ENCODE data around the gene TSSK6. TPM values are rescaled to one million over a fixed set of nuclear protein-coding genes. Genes with fewer than 3 reads are reported as not detected.

TSSK6 gene
- total RNA-seq, 1 donor from 2014 or later: 2.3 TPM

DNA sequence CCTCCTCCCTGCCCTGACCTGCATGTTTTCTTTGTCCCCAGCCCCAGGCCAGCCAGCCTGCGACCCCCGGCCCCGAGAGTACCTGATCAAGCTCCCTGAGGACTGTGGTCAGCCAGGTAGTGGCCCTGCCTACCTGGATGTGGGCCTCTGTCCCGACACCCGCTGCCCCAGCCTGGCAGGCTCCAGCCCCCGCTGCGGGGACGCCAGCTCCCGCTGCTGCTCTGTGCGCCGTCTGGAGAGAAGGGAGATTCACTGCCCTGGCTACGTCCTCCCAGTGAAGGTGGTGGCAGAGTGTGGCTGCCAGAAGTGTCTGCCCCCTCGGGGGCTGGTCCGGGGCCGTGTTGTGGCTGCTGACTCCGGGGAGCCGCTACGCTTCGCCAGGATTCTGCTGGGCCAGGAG is 28.3 kb upstream of the TSSK6 start:
- Mint-ChIP-seq H3K4me1 (ENCODE audit: unreplicated experiment) (peaks cover 3% of the 10 kb centered on the region), H3K4me3 (no peak overlapping the region), H3K27me3 (peaks cover 4% of the 10 kb centered on the region), H3K27ac (no peak overlapping the region), H3K36me3 (no peaks in the 10 kb centered on the region), H3K9me3 (no peaks in the 10 kb centered on the region)
- DNase-seq (ENCODE audit: extremely low spot score, unreplicated experiment): no peak
- TF ChIP-seq CTCF (conservative IDR thresholded peaks at IDR 0.05): no peak

GRCh38 chr19:19543101-19543500 is 27.8 kb upstream of the TSSK6 start:
- Mint-ChIP-seq H3K27ac (no peak overlapping the region), H3K36me3 (no peaks in the 10 kb centered on the region), H3K4me1 (ENCODE audit: unreplicated experiment) (peaks cover 5% of the 10 kb centered on the region), H3K9me3 (no peaks in the 10 kb centered on the region), H3K27me3 (peaks cover 7% of the 10 kb centered on the region), H3K4me3 (no peak overlapping the region)
- no peak for DNase-seq (ENCODE audit: extremely low spot score, unreplicated experiment)
- TF ChIP-seq CTCF (conservative IDR thresholded peaks at IDR 0.05): no peak

DNA sequence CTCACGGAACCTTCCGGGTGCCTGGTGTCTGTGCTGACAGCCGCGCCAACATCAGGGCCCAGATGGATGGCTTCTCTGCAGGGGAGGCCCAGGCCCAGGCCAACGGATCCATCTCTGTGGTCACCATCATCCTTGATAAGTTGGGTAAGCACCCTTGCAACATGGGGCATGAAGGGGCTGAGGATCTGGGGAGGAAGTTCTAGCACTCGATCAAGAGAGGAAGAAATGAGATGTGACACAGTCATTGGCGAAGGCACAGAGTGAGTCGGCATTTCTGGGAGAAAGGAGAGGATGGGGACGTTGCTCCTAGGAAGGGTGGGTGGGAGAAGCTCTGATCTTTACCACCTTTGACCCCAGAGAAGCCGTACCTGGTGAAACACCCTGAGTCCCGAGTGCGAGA is 27.2 kb upstream of the TSSK6 start:
- Mint-ChIP-seq H3K36me3 (no peaks in the 10 kb centered on the region), H3K4me1 (ENCODE audit: unreplicated experiment) (peaks cover 5% of the 10 kb centered on the region), H3K9me3 (no peaks in the 10 kb centered on the region), H3K27me3 (peaks cover 10% of the 10 kb centered on the region), H3K4me3 (no peak overlapping the region), H3K27ac (no peak overlapping the region)
- no peak for DNase-seq (ENCODE audit: extremely low spot score, unreplicated experiment)
- no peak for TF ChIP-seq CTCF (conservative IDR thresholded peaks at IDR 0.05)

DNA sequence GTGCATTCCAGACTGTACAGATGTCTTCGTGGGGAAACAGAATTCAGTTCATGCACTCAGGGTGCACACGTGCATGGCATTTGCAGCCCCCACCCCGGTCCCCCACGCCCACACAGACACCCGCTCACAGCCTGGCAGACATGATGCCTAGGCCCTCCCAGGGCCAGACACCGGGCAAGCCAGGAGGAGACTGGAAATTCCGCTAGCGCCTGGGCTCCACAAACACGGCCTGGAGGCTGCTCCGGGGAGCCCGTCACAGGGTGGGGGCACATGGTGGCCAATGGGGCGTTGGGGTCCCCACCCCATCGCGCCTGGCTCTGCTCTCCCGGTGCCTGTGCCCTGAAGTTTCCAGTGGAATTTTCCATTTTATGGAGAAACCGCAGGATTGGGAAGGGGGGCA is 26.3 kb upstream of the TSSK6 start:
- H3K9me3 Mint-ChIP-seq: no peaks in the 10 kb centered on the region
- no peak for DNase-seq (ENCODE audit: extremely low spot score, unreplicated experiment)
- no peaks in the 10 kb centered on the region for H3K36me3 Mint-ChIP-seq
- peaks cover 14% of the 10 kb centered on the region for H3K27me3 Mint-ChIP-seq
- no peak overlapping the region for H3K4me3 Mint-ChIP-seq
- TF ChIP-seq CTCF (conservative IDR thresholded peaks at IDR 0.05): no peak
- no peak overlapping the region for H3K27ac Mint-ChIP-seq
- H3K4me1 Mint-ChIP-seq (ENCODE audit: unreplicated experiment): peaks cover 5% of the 10 kb centered on the region

DNA sequence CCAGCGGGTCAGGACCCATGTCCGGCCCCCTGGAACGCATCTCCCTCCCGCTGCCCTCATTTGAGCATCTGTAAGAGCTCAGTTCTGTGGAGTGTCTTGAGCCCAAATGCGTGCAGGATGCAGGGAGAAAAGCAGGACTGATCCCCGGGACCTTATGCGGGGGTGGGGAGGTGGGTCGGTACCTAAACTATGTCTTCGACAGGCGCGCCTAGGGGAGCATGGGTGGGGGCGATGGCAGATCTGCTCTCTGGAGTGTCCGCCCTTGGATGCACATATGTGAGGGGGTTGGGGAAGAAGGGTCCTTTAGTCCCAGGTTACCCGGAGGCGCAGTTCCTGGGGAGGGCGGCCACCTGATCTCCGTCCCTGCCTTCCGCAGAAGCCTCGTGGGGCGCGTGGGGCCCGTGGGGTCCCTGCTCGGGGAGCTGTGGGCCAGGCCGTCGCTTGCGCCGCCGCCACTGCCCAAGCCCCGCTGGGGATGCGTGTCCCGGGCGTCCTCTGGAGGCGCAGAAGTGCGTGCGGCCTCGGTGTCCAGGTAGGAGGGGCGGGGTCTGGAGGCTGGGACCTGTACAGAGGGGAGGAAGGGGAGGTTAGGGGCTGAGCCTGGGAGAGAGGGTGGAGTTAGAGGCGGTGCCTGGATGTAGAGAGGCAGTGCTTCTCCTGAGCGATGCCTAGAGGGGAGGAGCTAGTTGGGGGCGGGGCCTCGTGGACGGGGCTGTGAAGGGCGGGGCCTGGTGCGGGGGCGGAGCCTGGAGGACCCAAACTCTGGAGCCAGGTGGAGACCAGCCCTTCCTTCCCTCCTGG is 25.6 kb upstream of the TSSK6 start:
- TF ChIP-seq CTCF (conservative IDR thresholded peaks at IDR 0.05): no peak
- Mint-ChIP-seq H3K36me3 (no peaks in the 10 kb centered on the region), H3K4me3 (no peak overlapping the region), H3K9me3 (no peaks in the 10 kb centered on the region), H3K27ac (no peak overlapping the region), H3K27me3 (peaks cover 15% of the 10 kb centered on the region), H3K4me1 (ENCODE audit: unreplicated experiment) (peaks cover 5% of the 10 kb centered on the region)
- no peak for DNase-seq (ENCODE audit: extremely low spot score, unreplicated experiment)

Measured in type B pancreatic cell (in vitro differentiated cells).